ENCODE measurements around the gene SLC26A1.

Gene SLC26A1, protein sequence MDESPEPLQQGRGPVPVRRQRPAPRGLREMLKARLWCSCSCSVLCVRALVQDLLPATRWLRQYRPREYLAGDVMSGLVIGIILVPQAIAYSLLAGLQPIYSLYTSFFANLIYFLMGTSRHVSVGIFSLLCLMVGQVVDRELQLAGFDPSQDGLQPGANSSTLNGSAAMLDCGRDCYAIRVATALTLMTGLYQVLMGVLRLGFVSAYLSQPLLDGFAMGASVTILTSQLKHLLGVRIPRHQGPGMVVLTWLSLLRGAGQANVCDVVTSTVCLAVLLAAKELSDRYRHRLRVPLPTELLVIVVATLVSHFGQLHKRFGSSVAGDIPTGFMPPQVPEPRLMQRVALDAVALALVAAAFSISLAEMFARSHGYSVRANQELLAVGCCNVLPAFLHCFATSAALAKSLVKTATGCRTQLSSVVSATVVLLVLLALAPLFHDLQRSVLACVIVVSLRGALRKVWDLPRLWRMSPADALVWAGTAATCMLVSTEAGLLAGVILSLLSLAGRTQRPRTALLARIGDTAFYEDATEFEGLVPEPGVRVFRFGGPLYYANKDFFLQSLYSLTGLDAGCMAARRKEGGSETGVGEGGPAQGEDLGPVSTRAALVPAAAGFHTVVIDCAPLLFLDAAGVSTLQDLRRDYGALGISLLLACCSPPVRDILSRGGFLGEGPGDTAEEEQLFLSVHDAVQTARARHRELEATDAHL

DNA sequence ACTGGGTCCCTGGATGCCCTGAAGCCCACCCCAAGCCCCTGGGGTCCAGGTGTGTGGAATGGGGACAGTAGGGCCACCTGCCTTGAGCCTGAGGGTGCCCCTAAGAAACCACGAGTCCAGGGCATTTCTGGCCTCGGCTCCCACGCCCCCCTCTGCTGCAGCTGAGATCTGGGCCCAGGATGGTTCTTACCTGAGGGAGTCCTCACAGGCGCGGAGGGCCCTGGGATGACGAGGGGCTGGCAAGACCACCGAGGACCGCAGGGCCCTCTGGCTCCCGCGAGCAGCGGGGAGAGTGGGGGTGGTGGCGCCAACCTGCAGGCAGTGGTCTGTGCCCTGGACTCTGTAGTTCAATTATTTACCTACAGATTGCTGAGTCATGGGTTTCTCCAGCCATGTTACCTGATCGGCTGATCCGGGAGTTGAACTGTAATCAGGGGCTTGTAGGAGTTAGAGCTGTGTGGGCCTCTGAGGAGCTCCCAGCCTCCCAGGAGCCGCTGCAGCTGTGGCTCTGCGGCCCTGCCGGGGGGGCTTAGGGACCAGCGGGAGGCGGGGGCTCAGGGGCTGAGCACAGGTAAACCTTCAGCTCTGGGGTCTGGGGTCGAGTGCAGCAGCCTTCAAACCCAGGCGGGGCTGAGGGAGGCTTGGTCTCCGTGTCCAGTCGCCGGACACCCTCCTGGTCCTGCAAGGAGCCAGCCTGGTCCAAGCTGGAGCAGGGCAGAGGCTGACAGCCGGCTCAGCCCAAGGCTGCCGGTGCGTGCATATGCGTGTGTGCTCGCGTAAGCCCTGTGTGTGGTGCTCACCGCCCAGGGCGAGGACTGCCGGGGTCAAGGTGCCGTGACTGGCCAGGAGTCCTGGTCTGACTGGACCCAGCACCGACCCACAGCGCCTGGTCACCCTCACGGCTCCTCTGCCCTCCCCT, at the start of gene SLC26A1:
SLC26A1 (minus strand) TSS at position 294 of the 919 bp plus-strand sequence. CDS start 1,701 bp downstream, outside the sequence.
- TF ChIP-seq, protein P1, sequence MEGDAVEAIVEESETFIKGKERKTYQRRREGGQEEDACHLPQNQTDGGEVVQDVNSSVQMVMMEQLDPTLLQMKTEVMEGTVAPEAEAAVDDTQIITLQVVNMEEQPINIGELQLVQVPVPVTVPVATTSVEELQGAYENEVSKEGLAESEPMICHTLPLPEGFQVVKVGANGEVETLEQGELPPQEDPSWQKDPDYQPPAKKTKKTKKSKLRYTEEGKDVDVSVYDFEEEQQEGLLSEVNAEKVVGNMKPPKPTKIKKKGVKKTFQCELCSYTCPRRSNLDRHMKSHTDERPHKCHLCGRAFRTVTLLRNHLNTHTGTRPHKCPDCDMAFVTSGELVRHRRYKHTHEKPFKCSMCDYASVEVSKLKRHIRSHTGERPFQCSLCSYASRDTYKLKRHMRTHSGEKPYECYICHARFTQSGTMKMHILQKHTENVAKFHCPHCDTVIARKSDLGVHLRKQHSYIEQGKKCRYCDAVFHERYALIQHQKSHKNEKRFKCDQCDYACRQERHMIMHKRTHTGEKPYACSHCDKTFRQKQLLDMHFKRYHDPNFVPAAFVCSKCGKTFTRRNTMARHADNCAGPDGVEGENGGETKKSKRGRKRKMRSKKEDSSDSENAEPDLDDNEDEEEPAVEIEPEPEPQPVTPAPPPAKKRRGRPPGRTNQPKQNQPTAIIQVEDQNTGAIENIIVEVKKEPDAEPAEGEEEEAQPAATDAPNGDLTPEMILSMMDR (IDR thresholded peaks at IDR 0.05; ENCODE audit: extremely low read depth, insufficient read depth, missing control alignments), result no peak
- in situ Hi-C loops (cut with MboI; ENCODE audit: low pct_unique_long_range_greater_than_20kb, low sequenced_read_pairs, unreplicated experiment), result no loop called here
- no peak for DNase-seq (ENCODE audit: low spot score)

DNA sequence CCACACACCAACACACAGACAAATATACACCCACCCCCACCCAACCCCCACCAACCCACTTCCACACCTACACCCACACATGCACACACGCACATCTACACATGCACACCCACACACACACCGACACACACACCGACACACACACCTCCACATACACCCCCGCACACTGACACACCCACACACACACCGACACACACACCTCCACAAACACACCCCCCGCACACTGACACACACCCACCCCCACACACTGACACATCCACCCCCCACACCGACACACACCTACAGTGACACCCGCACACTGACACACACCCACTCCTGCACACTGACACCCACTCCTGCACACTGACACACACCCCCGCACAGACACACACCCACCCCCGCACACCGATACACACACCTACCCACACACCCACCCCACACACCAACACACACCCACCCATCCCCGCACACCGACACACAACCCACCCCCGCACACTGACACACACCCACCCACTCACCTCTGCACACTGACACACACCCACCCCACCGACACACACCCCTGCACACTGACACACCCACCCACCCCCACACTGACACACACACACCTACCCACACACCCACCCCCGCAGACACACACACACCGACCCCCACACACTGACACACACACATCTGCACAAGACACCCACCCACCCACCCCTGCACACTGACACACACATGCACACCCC, 49.3 kb upstream of the SLC26A1 start:
- in situ Hi-C loops (cut with MboI; ENCODE audit: low pct_unique_long_range_greater_than_20kb, low sequenced_read_pairs, unreplicated experiment), result no loop called here
- TF ChIP-seq, protein P1 (IDR thresholded peaks at IDR 0.05; ENCODE audit: extremely low read depth, insufficient read depth, missing control alignments), result no peak
- no peak for DNase-seq (ENCODE audit: low spot score)

DNA sequence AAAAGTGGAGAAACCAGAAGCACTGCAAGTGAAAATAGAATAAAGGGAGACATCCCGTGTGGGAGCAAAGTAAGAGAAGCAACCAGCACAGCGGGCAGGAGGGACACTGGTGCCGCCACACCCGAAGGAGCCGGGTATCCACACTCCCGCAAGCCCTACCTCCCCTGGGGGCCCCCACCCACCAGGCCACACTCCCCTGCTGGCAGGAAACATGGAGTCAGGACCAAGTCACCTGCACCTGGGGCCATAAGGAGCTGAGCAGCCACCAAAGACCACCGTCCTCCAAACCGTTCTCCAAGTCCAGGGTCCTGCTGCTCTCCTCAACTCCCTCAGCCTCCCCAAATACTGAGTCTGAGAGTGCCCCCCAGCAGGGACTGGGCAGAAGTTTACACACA, 48.7 kb upstream of the SLC26A1 start:
- in situ Hi-C loops (cut with MboI; ENCODE audit: low pct_unique_long_range_greater_than_20kb, low sequenced_read_pairs, unreplicated experiment), result no loop called here
- no peak for DNase-seq (ENCODE audit: low spot score)
- TF ChIP-seq, protein P1 (IDR thresholded peaks at IDR 0.05; ENCODE audit: extremely low read depth, insufficient read depth, missing control alignments), result no peak

DNA sequence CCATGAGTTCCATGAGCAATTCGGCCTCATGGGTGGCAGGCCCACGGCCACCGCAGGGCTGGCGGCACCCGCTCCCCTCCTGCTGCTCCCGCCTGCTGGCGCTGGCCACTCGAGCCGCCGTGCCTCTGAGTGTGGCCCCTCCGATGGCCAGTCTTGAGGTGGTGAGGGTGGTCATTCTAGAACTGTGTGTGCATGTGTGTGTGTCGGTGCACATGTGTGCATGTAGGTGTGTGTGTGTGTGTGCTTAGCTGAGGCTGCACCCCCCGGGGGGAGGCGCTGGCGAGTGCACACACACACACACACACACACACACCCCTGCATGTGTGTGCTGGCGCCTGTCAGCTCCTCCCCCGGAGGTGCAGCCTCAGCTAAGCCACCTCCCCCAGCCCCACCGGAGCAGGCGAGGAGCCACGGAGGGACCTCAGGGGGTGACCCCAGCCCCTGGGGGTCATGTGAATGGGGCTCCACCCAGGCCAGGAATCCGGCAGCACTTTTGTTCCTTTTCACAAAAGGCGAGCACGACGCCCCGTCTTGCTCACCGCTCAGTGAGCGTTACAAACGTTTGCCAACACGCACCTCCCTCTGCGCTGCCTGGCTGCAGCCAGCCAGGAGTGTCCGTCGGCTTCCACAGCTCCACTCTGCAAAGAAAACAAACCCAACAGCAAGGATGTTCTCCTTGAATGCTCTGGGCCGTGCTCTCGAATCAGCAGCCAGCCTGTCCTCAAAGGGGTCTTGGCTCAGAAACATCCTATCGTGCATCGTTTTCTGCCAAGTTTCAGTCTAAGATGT, 48.1 kb upstream of the SLC26A1 start:
- TF ChIP-seq, protein P1 (IDR thresholded peaks at IDR 0.05; ENCODE audit: extremely low read depth, insufficient read depth, missing control alignments), result no peak
- in situ Hi-C loops (cut with MboI; ENCODE audit: low pct_unique_long_range_greater_than_20kb, low sequenced_read_pairs, unreplicated experiment), result no loop called here
- DNase-seq (ENCODE audit: low spot score), result no peak

DNA sequence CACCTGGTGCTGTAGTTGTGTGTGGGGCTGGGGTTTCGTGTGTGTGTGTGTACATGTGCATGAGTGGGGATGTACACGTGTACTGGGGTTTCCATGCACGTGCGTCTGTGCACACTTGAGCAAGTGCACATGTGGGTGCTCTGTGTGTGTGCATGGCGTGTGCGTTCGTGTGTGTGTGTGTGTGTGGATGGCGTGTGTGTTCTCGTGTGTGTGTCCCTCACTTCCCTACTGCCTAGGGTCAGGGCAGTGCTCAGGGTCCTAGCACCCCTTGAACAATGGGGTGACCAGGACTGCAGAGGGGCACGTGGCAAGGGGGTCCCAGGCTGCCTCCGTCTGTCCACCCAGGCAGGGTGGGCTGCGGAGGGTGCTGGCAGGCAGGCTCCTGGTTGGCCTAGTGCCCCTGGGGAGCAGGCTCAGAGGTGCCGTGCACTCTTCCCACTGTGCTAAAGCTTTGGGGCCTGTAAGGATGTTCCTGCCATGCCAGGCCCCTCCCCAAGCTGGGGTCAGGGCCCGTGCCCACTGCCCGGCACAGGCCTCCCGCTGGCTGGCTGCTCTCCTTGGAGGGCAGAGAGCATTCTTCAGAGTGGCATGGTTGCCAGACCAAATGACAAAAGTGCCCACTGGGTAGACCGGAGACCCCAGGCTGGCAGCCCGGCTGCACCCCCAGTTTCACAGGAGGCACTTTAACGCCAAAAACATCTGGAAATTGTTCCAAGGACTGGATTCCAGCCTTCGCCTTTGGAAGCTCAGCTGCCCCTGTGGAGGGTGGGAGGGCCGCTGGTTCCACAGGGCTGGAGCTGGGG, 47.3 kb upstream of the SLC26A1 start:
- in situ Hi-C loops (cut with MboI; ENCODE audit: low pct_unique_long_range_greater_than_20kb, low sequenced_read_pairs, unreplicated experiment), result no loop called here
- no peak for DNase-seq (ENCODE audit: low spot score)
- TF ChIP-seq, protein P1 (IDR thresholded peaks at IDR 0.05; ENCODE audit: extremely low read depth, insufficient read depth, missing control alignments), result no peak
